Hematopoietic multipotent progenitor cell treated with erythropoietin and hydrocortisone succinate and interleukin-3 and kit ligand, for 6 days (in vitro differentiated cells): ENCODE measurements around the gene NTN1.
A peak's percentile ranks its signal among the peaks of the same experiment; 100 is the strongest.

Experiments used
- DNase-seq: peaks from one replicate; pipeline ENCODE4 v3.0.0-alpha.2; 2015

The NTN1 gene

GRCh38 chr17:9169116-9169515 lies 147.8 kb downstream of the NTN1 start:
- DNase-seq = no peak

GRCh38 chr17:9170336-9170735 lies 149.0 kb downstream of the NTN1 start:
- DNase-seq = no peak

DNA sequence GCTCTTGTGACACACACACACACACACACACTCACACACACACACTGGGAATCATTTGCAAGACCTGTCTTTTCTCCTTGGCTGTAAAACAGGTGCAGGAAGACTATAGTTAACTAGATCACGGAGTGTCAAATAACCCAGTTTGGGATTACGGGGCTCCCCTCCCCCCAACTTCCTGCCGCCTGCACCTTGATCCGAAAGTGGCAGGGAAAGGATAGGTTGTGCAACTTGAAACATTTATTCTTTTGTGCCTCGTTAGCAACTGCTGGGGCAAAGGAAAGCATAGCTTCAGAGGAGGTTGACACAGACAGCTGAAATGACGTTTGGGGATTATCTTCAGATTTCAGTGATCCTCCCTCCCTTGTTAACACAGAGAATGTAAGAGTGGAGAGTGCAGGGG lies 149.5 kb downstream of the NTN1 start:
- DNase-seq = no peak

- no peak for DNase-seq
These were observed 152.2 kb downstream of the NTN1 start for GRCh38 chr17:9173386-9173983.

DNA sequence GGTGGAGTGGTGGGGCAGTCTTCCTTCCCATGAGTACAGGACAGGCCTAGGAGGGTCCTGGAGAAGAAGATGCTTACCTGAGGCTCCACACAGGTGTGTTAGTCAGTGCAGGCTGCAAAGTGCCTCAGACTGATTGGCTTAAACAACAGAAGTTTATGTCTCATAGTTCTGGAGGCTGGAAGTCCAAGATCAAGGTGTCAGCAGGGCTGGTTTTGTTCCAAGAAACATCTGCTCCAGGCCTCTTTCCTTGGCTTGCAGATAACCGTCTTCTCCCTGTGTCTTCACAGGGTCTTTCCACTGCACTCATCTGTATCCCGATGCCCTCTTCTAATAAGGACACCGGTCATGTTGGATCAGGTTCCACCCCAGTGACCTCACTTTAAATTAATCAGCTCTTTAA lies 153.0 kb downstream of the NTN1 start:
- no peak for DNase-seq

DNA sequence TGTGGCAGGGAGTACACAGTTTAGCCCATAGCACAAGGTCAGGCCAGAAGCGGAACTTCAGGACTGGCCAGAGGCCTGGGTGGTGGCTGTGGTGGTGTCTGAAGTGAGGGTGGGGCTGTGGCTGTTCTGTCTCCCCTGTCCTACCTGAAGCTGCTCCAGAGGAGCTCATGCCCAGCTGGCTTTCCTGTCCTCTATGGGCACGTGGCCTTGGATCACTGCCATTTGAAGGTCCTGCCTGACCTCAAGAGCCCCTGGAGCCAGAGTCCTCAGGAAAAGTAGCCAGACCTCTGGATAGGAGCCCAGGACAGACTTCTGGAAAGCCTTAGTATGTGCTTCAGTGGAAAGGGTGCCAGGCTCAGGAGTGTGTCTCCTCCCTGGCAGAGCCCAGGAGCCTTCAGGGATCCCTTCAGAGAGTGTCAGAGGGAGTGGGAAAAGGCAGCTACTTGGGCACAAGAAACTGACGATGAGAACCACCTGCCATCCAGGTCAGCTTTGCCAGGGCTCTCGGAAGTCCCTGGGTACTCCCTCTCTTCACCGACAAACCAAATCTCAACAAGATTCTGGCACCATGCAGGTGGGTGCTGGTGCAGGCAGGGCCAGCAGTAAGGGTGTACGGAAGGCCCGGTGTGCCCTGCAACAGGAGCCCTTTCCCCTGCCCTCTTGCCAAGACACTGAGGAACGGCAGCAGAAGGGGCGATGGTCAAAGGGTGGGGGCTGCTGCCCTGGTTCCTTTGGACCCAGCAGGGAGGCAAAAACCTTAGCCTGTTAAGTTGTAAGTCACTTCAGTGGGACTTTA lies 153.7 kb downstream of the NTN1 start:
- DNase-seq = no peak

GRCh38 chr17:9175700-9176467 lies 154.6 kb downstream of the NTN1 start:
- DNase-seq = no peak

- DNase-seq = no peak
These were observed 155.9 kb downstream of the NTN1 start for GRCh38 chr17:9177212-9177611.

GRCh38 chr17:9178319-9178718 lies 157.0 kb downstream of the NTN1 start:
- no peak for DNase-seq

GRCh38 chr17:9179602-9180001 lies 158.3 kb downstream of the NTN1 start:
- DNase-seq = no peak

- DNase-seq = peak; percentile 19
These were observed 160.3 kb downstream of the NTN1 start for GRCh38 chr17:9181640-9182039.

DNA sequence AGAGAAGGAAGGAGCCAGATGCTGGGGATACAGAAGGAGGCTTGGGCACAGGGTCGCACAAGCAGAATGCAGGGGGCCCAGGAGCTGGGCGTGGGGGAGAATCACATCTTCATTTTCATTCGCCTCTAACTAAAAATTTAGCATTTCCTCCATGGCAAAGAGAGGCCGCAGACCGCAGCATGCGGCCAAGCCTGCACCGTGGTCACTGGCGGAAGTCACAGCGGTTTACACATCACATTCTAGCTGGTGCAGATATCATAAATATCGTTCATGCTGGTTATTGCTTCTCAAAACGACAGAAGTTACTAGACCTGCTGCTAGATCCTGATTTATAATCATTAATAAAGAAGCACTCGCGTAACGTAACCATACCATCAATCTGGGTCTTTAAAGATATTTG lies 162.0 kb downstream of the NTN1 start:
- DNase-seq = no peak

DNA sequence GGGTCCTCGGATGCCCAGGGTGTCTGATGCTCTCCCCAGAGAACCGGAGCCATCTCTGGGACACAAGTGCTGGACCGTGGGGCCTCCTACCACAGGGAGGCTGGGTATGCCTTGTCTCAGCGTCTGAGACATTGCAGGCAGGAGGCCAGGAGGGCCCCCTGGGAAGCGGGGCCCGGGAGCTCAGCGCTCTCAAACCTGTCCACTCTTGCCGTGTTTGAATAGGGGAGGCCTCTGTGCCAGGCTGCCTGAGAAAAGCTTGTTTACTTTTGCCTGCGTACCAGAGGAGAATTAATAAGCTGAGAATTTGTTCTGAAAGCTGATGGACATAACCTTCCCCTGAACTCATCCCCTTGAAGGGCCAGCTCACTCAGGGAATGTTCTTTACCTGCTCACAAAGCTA lies 163.8 kb downstream of the NTN1 start:
- DNase-seq = no peak

GRCh38 chr17:9185688-9186284 lies 164.5 kb downstream of the NTN1 start:
- DNase-seq = no peak

GRCh38 chr17:9187828-9188227 lies 166.5 kb downstream of the NTN1 start:
- no peak for DNase-seq

DNA sequence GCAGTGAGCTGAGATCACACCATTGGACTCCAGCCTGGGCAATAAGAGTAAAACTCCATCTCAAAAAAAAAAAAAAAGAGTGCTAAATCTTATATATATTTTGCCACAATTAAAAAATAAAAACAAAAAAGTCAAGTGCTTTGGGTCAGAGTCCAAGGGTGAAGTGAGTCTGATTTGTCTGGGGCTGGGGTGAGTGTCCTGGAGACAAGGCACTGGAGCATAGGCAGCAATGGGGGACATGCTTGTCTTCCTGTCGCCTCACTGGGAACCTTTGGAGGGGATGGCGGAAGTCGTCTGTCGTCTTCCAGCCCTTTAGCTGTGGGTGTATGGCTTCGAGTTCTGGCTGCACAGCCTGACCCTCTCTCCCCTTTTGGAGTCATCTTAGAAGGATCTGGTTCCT lies 167.1 kb downstream of the NTN1 start:
- no peak for DNase-seq

DNA sequence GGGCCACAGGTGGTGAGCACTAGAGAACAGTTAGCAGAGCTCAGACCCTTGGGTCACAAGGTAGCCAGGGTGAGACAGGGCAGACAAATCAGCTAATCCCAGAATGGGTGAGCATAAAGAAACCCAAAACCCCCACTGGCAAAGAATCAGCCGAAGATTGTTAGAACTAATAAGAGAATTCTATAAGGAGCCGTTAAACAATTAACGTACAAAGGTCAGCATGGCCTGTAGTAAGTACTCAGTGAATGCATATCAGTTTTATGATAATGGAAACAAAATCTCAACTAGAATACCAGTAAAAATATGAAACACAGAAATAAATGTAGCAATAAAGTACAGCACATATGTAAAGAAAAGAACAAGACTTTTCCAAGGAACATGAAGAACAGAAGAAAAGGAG lies 168.6 kb downstream of the NTN1 start:
- DNase-seq = no peak

- DNase-seq = no peak
These were observed 170.7 kb downstream of the NTN1 start for GRCh38 chr17:9192010-9192409.

- no peak for DNase-seq
These were observed 174.1 kb downstream of the NTN1 start for GRCh38 chr17:9195411-9195810.

GRCh38 chr17:9195961-9196670 lies 174.8 kb downstream of the NTN1 start:
- DNase-seq = no peak

- DNase-seq = no peak
These were observed 178.6 kb downstream of the NTN1 start for GRCh38 chr17:9199571-9200551.
